Brain microvascular endothelial cell (primary cell): ENCODE results near the gene PRR3.

Source experiments
- DNase-seq: peaks from one replicate; pipeline ENCODE4 v3.0.0-alpha.2; 2020
- H3K27ac ChIP-seq: fragments of 250-450 bp; sonication (Bioruptor Pico); 2 replicates; pipeline ENCODE4 v1.5.1; 2020; ENCODE audit warnings: mild to moderate bottlenecking, moderate library complexity
- H3K27me3 ChIP-seq: fragments of 250-450 bp; sonication (Bioruptor Pico); replicated peaks from 2 replicates; pipeline ENCODE4 v1.5.1; 2020; ENCODE audit warnings: mild to moderate bottlenecking
- H3K36me3 ChIP-seq: fragments of 250-450 bp; sonication (Bioruptor Pico); replicated peaks from 2 replicates; pipeline ENCODE4 v1.5.1; 2020; ENCODE audit warnings: mild to moderate bottlenecking
- H3K4me3 ChIP-seq: 2 replicates; pipeline ENCODE4 v1.5.1; 2011; ENCODE audit warnings: low read depth, mild to moderate bottlenecking, control low read depth, low read length, moderate library complexity
- CTCF ChIP-seq: IDR thresholded peaks from 2 replicates; pipeline ENCODE4 v1.5.1; 2011; ENCODE audit warnings: low read depth, mild to moderate bottlenecking, moderate library complexity, low read length, control low read depth, inconsistent platforms; ENCODE audit errors: missing control alignments
- in situ Hi-C: cut with HindIII; loops from 2 replicates; pipeline ENCODE4 v1.10.0; 2017; ENCODE audit warnings: low sequenced_read_pairs, low pct_ligation_motif_present

PRR3 gene

GRCh38 chr6:30556066-30556905 lies 809 bp upstream of the PRR3 start, which contains the start of gene GNL1:
Gene GNL1 (minus strand): TSS chr6:30556489. CDS start chr6:30556203, 286 bp downstream.
- Histone ChIP-seq H3K36me3 (peaks cover 12% of the 10 kb centered on the region), H3K27ac (peak within 1 kb of the TSS; percentile 83), H3K4me3 (peak within 1 kb of the TSS; percentile 97), H3K27me3 (no peaks in the 10 kb centered on the region)
- in situ Hi-C loops: no loop called here
- TF ChIP-seq CTCF: peak; percentile 21
- DNase-seq: peak; percentile 90

- H3K4me3 ChIP-seq: peak overlapping the region; percentile 97
- H3K36me3 ChIP-seq: peaks cover 4% of the 10 kb centered on the region
- in situ Hi-C loops: no loop called here
- no peaks in the 10 kb centered on the region for H3K27me3 ChIP-seq
- DNase-seq: no peak
- peak overlapping the region; percentile 83 for H3K27ac ChIP-seq
- no peak for TF ChIP-seq CTCF
Measured at GRCh38 chr6:30557683-30557981, 537 bp downstream of the PRR3 start.

- Histone ChIP-seq H3K4me3 (no peak overlapping the region), H3K27me3 (no peaks in the 10 kb centered on the region), H3K27ac (no peak overlapping the region), H3K36me3 (peaks cover 9% of the 10 kb centered on the region)
- in situ Hi-C loops: no loop called here
- DNase-seq: no peak
- no peak for TF ChIP-seq CTCF
Measured at GRCh38 chr6:30560930-30561329, 3.8 kb downstream of the PRR3 start.

GRCh38 chr6:30562470-30563425 lies 5.7 kb downstream of the PRR3 start:
- DNase-seq: no peak
- Histone ChIP-seq H3K4me3 (no peak overlapping the region), H3K36me3 (peaks cover 9% of the 10 kb centered on the region), H3K27me3 (no peaks in the 10 kb centered on the region), H3K27ac (no peak overlapping the region)
- no peak for TF ChIP-seq CTCF
- in situ Hi-C loops: no loop called here

GRCh38 chr6:30564114-30564513 lies 7.0 kb downstream of the PRR3 start:
- in situ Hi-C loops: no loop called here
- TF ChIP-seq CTCF: no peak
- H3K4me3 ChIP-seq: no peak overlapping the region
- DNase-seq: no peak
- H3K27me3 ChIP-seq: no peaks in the 10 kb centered on the region
- H3K27ac ChIP-seq: no peak overlapping the region
- H3K36me3 ChIP-seq: peaks cover 9% of the 10 kb centered on the region
